HL-60 (cell line): ENCODE measurements around the gene CLINT1.

ENCODE experiments used
- DNase-seq, 2 experiments: peaks; one replicate each; pipeline ENCODE4 v3.0.0-alpha.2; 2010 to 2020; ENCODE audit warnings: low read depth in 1 of 2, low spot score in 1 of 2
- H3K27ac ChIP-seq: fragments of 250-450 bp; sonication (Bioruptor Pico); replicated peaks from 2 replicates; pipeline ENCODE4 v1.5.1; 2020; ENCODE audit warnings: mild to moderate bottlenecking, moderate library complexity
- H3K27me3 ChIP-seq: fragments of 250-450 bp; sonication (Bioruptor Pico); 2 replicates; pipeline ENCODE4 v1.5.1; 2021; ENCODE audit warnings: mild to moderate bottlenecking, moderate library complexity; ENCODE audit not compliant: insufficient read depth, poor library complexity, severe bottlenecking
- H3K4me3 ChIP-seq: replicated peaks from 2 replicates; pipeline ENCODE4 v1.5.1; 2011; ENCODE audit warnings: mild to moderate bottlenecking, control low read depth, low read length; ENCODE audit not compliant: insufficient read depth
- CTCF ChIP-seq: IDR thresholded peaks from one replicate; pipeline ENCODE4 v1.5.1; 2011; ENCODE audit warnings: low read length, control low read depth, inconsistent platforms; ENCODE audit not compliant: insufficient read depth
- GABPA ChIP-seq: IDR thresholded peaks from 2 replicates; pipeline ENCODE4 v1.6.1; 2012; ENCODE audit warnings: low read depth
- POLR2AphosphoS5 ChIP-seq: IDR thresholded peaks from 2 replicates; pipeline ENCODE4 v1.6.1; 2012; ENCODE audit warnings: low read depth
- REST ChIP-seq: IDR thresholded peaks from 2 replicates; pipeline ENCODE4 v1.6.1; 2012; ENCODE audit warnings: low read depth; ENCODE audit not compliant: insufficient replicate concordance
- SPI1 ChIP-seq: IDR thresholded peaks from 2 replicates; pipeline ENCODE4 v1.6.1; 2012; ENCODE audit warnings: low read depth, mild to moderate bottlenecking, borderline replicate concordance

The CLINT1 gene

GRCh38 chr5:157761690-157762621 lies 97.0 kb downstream of the CLINT1 start:
- H3K27ac ChIP-seq, result no peak overlapping the region
- DNase-seq, result peak; percentile 18 to 51
- H3K27me3 ChIP-seq, result no peaks in the 10 kb centered on the region
- TF ChIP-seq REST, result no peak
- TF ChIP-seq GABPA, result no peak
- no peak for TF ChIP-seq SPI1
- peak; percentile 72 for TF ChIP-seq CTCF
- TF ChIP-seq POLR2AphosphoS5, result no peak
- H3K4me3 ChIP-seq, result no peak overlapping the region

GRCh38 chr5:157758706-157759105 lies 100.2 kb downstream of the CLINT1 start:
- TF ChIP-seq POLR2AphosphoS5, result no peak
- no peak for TF ChIP-seq REST
- no peak for TF ChIP-seq SPI1
- TF ChIP-seq CTCF, result no peak
- TF ChIP-seq GABPA, result no peak
- Histone ChIP-seq H3K27ac (no peak overlapping the region), H3K4me3 (no peak overlapping the region)

GRCh38 chr5:157756122-157756521 lies 102.8 kb downstream of the CLINT1 start:
- TF ChIP-seq SPI1, result no peak
- TF ChIP-seq REST, result no peak
- TF ChIP-seq POLR2AphosphoS5, result no peak
- no peak for TF ChIP-seq CTCF
- no peak for TF ChIP-seq GABPA
- Histone ChIP-seq H3K4me3 (no peak overlapping the region), H3K27me3 (no peaks in the 10 kb centered on the region), H3K27ac (no peak overlapping the region)
- no peak for DNase-seq

More at GRCh38 chr5:157758706-157759105, 100.2 kb downstream of the CLINT1 start:
- H3K27me3 ChIP-seq, result no peaks in the 10 kb centered on the region
- no peak for DNase-seq
